ENCODE results near the gene SDK1. TPM values are rescaled to one million over a fixed set of nuclear protein-coding genes. Genes with fewer than 3 reads are reported as not detected.
"Not testable (repeated sequence)": the region's sequence is repeated elsewhere in the genome, so short reads cannot be mapped to it uniquely, and the experiment has no call there.

SDK1 gene
- total RNA-seq, 1 donor from 2014 or later, result 0.48 TPM

DNA sequence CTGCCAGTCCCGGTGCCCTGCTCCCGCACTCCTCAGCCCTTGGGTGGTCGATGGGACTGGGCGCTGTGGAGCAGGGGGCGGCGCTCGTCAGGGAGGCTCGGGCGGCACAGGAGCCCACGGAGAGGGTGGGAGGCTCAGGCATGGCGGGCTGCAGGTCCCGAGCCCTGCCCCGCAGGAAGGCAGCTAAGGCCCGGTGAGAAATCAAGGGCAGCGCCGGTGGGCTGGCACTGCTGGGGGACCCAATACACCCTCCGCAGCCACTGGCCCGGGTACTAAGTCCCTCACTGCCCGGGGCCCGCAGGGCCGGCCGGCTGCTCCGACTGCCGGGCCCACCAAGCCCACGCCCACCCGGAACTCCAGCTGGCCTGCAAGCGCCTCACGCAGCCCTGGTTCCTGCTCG is 1012.9 kb downstream of the SDK1 start:
- DNase-seq (ENCODE audit: low spot score); H3K27me3 Mint-ChIP-seq (ENCODE audit: low read depth); H3K4me1 Mint-ChIP-seq (ENCODE audit: low read depth); H3K9me3 Mint-ChIP-seq; H3K4me3 Mint-ChIP-seq (ENCODE audit: low read depth); H3K27ac Mint-ChIP-seq; H3K36me3 Mint-ChIP-seq (ENCODE audit: low read depth); intact Hi-C loops (cut with micrococcal nuclease): not testable (repeated sequence)

- H3K27ac Mint-ChIP-seq; H3K27me3 Mint-ChIP-seq (ENCODE audit: low read depth); H3K36me3 Mint-ChIP-seq (ENCODE audit: low read depth); H3K9me3 Mint-ChIP-seq; H3K4me1 Mint-ChIP-seq (ENCODE audit: low read depth); H3K4me3 Mint-ChIP-seq (ENCODE audit: low read depth); DNase-seq (ENCODE audit: low spot score); intact Hi-C loops (cut with micrococcal nuclease): not testable (repeated sequence)
Observed at GRCh38 chr7:4314316-4314715, 1013.3 kb downstream of the SDK1 start.
